GM12872 (cell line): ENCODE results near the gene CNTNAP2.

Experiments
- CTCF ChIP-seq: IDR thresholded peaks from 3 replicates; pipeline ENCODE4 v1.5.1; 2011; ENCODE audit warnings: low read depth, mild to moderate bottlenecking, low read length, moderate library complexity; ENCODE audit not compliant: insufficient read depth

The CNTNAP2 gene

GRCh38 chr7:146557971-146558469 lies 441.4 kb downstream of the CNTNAP2 start:
- TF ChIP-seq CTCF, result no peak

DNA sequence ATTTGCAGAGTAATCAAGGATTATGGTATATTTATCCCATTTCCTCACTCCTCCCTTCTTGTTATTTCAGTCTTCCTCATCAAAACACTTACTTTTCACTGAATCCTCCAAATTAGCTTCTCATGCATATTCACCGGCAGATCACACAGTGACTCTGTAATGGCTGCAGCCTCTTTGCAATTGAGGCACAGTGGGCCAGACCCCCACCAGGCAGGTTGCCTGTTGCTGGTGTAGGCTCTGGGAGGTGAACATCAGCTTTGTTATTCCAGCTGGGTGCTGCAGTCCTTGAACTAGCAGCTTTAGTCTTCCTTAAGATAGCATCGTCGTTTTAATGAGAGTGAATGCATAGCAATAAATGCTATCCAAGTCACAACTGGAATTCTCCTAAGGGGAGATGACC lies 449.3 kb downstream of the CNTNAP2 start:
- no peak for TF ChIP-seq CTCF

GRCh38 chr7:146575903-146576302 lies 459.3 kb downstream of the CNTNAP2 start:
- no peak for TF ChIP-seq CTCF

- no peak for TF ChIP-seq CTCF
Measured at GRCh38 chr7:146591976-146592375, 475.4 kb downstream of the CNTNAP2 start.

DNA sequence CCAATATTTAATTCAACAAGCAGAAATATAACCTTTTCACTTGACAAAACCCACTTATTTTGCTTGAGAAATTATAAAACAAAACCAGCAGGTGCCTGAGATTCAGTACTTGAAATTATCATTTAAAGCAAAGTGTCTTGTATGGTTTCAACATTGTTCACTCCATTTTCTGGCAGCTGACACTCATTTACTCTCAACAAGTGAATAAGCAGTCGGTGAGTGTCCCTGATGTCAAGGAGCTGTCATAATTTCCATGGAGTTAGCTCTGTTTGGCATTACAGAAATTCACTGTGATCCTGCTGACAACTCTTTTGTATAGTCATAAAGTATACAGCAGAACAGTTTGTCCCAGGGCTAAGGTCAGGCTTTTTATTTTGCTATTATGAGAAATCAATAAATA lies 490.0 kb downstream of the CNTNAP2 start:
- no peak for TF ChIP-seq CTCF

GRCh38 chr7:146619641-146620040 lies 503.0 kb downstream of the CNTNAP2 start:
- TF ChIP-seq CTCF, result no peak

- TF ChIP-seq CTCF, result no peak
Measured at GRCh38 chr7:146626912-146627311, 510.3 kb downstream of the CNTNAP2 start.
